H1 (cell line): ENCODE measurements around the gene PROZ. TPM values are rescaled to one million over a fixed set of nuclear protein-coding genes. Genes with fewer than 3 reads are reported as not detected.

ENCODE experiments used
- CTCF ChIA-PET: fragments of 300-600 bp; sonication (Branson Sonifier 250); formaldehyde crosslinking; loops from one replicate; lab custom pipeline; 2021; ENCODE audit not compliant: partially characterized antibody; lab: Charles Lee
- POLR2A ChIA-PET: fragments of 300-600 bp; sonication (Branson Sonifier 250); formaldehyde crosslinking; loops from one replicate; lab custom pipeline; 2021; ENCODE audit warnings: inconsistent platforms; ENCODE audit not compliant: partially characterized antibody; lab: Charles Lee
- DNase-seq, 2 experiments: peaks; one replicate each; pipeline versions ENCODE4 v3.0.0 to v3.0.0-alpha.2; 2010 to 2022; ENCODE audit warnings: low spot score in 2 of 2, low read depth in 1 of 2, mixed read lengths in 1 of 2
- FAIRE-seq: peaks from 2 replicates; lab custom pipeline; 2011; peaks lifted over from hg19 to GRCh38; lab: Jason Lieb, UNC
- H2AFZ ChIP-seq: 2 replicates; pipeline ENCODE4 v1.8.1; 2012; ENCODE audit warnings: low read length, inconsistent platforms
- H2AK5ac ChIP-seq: 2 replicates; pipeline ENCODE4 v1.6.1; 2013; ENCODE audit warnings: low read depth, low read length
- H2BK120ac ChIP-seq: replicated peaks from 2 replicates; pipeline ENCODE3; 2013; ENCODE audit warnings: low read depth, low read length, inconsistent platforms
- H2BK12ac ChIP-seq: 2 replicates; pipeline ENCODE4 v1.6.1; 2013; ENCODE audit warnings: low read depth, low read length
- H2BK15ac ChIP-seq: 2 replicates; pipeline ENCODE4 v1.6.1; 2013; ENCODE audit warnings: low read length
- H2BK20ac ChIP-seq: 2 replicates; pipeline ENCODE4 v1.6.1; 2013; ENCODE audit warnings: low read length
- H2BK5ac ChIP-seq: 2 replicates; pipeline ENCODE4 v1.6.1; 2013; ENCODE audit warnings: low read depth, low read length
- H3K14ac ChIP-seq: 2 replicates; pipeline ENCODE4 v1.6.1; 2013; ENCODE audit warnings: inconsistent platforms; ENCODE audit not compliant: insufficient read length
- H3K18ac ChIP-seq: 2 replicates; pipeline ENCODE4 v1.6.1; 2013; ENCODE audit warnings: low read length; ENCODE audit errors: extremely low read depth
- H3K23ac ChIP-seq: 2 replicates; pipeline ENCODE4 v1.6.1; 2013; ENCODE audit warnings: inconsistent platforms; ENCODE audit not compliant: insufficient read length
- H3K23me2 ChIP-seq: 2 replicates; pipeline ENCODE4 v1.6.1; 2013; ENCODE audit warnings: low read depth, low read length
- H3K27ac ChIP-seq: 2 replicates; pipeline ENCODE4 v1.6.1; 2011; ENCODE audit warnings: low read depth, low read length, inconsistent platforms
- H3K27me3 ChIP-seq, 4 experiments: replicated peaks in 1 of 4; 1 replicate in 1 of 4; 2 replicates in 3 of 4; pipeline versions ENCODE4 v1.6.1 to v1.8.1; 2011 to 2013; ENCODE audit warnings: low read length in 3 of 4, mild to moderate bottlenecking in 3 of 4, inconsistent platforms in 2 of 4, mixed read lengths in 2 of 4, moderate library complexity in 1 of 4; ENCODE audit not compliant: control insufficient read depth in 3 of 4, insufficient read depth in 3 of 4; ENCODE audit errors: extremely low read depth in 1 of 4
- H3K36me3 ChIP-seq, 4 experiments: 2 replicates each; pipeline versions ENCODE4 v1.6.1 to v1.8.1; 2011 to 2013; ENCODE audit warnings: mild to moderate bottlenecking in 4 of 4, low read length in 3 of 4, moderate library complexity in 2 of 4, control low read depth in 1 of 4, inconsistent platforms in 1 of 4; ENCODE audit not compliant: insufficient read depth in 4 of 4, control insufficient read depth in 2 of 4
- H3K4ac ChIP-seq: replicated peaks from 2 replicates; pipeline ENCODE3; 2013; ENCODE audit warnings: low read length, low read depth, mixed read lengths, inconsistent platforms; ENCODE audit not compliant: insufficient read length
- H3K4me1 ChIP-seq, 4 experiments: replicated peaks in 1 of 4; 1 replicate in 1 of 4; 2 replicates in 3 of 4; pipeline versions ENCODE4 v1.6.1 to v1.8.1; 2011 to 2013; ENCODE audit warnings: low read length in 3 of 4, inconsistent platforms in 2 of 4, mixed read lengths in 1 of 4; ENCODE audit not compliant: insufficient read depth in 4 of 4, control insufficient read depth in 3 of 4
- H3K4me2 ChIP-seq, 2 experiments: 2 replicates each; pipeline versions ENCODE4 v1.6.1 to v1.8.1; 2011 to 2013; ENCODE audit warnings: low read depth in 2 of 2, low read length in 2 of 2, control low read depth in 1 of 2, inconsistent platforms in 1 of 2, mild to moderate bottlenecking in 1 of 2; ENCODE audit not compliant: insufficient read depth in 1 of 2
- H3K4me3 ChIP-seq, 4 experiments: fragments of 200-600, 300-600 bp in 1 of 4; sonication (generic), shearing (Covaris generic), sonication (Bioruptor Twin) in 1 of 4; 2 replicates each; pipeline versions ENCODE4 v1.5.1 to v1.8.1; 2011 to 2016; ENCODE audit warnings: low read length in 4 of 4, low read depth in 3 of 4, control low read depth in 2 of 4, inconsistent platforms in 2 of 4, mild to moderate bottlenecking in 2 of 4, mixed read lengths in 1 of 4, moderate library complexity in 1 of 4; ENCODE audit not compliant: insufficient read depth in 2 of 4; ENCODE audit errors: extremely low read depth in 1 of 4
- H3K56ac ChIP-seq: replicated peaks from 2 replicates; pipeline ENCODE3; 2013; ENCODE audit warnings: low read depth, mild to moderate bottlenecking, mixed read lengths, low read length, inconsistent platforms; ENCODE audit not compliant: insufficient read length
- H3K79me1 ChIP-seq: 2 replicates; pipeline ENCODE4 v1.6.1; 2013; ENCODE audit warnings: low read depth, low read length, control low read depth
- H3K79me2 ChIP-seq, 2 experiments: 2 replicates each; pipeline versions ENCODE4 v1.6.1 to v1.8.1; 2012 to 2013; ENCODE audit warnings: low read length in 2 of 2, mild to moderate bottlenecking in 2 of 2, inconsistent platforms in 1 of 2; ENCODE audit not compliant: insufficient read depth in 2 of 2, control insufficient read depth in 1 of 2
- H3K9ac ChIP-seq, 4 experiments: replicated peaks in 1 of 4; 1 replicate in 1 of 4; 2 replicates in 3 of 4; pipeline versions ENCODE4 v1.6.1 to v1.8.1; 2011 to 2013; ENCODE audit warnings: low read depth in 3 of 4, low read length in 3 of 4, control low read depth in 2 of 4, mild to moderate bottlenecking in 2 of 4, moderate library complexity in 2 of 4, inconsistent platforms in 1 of 4; ENCODE audit errors: extremely low read depth in 1 of 4
- H3K9me3 ChIP-seq, 2 experiments: 2 replicates each; pipeline versions ENCODE4 v1.6.1 to v1.8.1; 2012 to 2013; ENCODE audit warnings: mild to moderate bottlenecking in 2 of 2, moderate library complexity in 2 of 2, control low read depth in 1 of 2, inconsistent platforms in 1 of 2, low read depth in 1 of 2, low read length in 1 of 2, mixed read lengths in 1 of 2; ENCODE audit not compliant: insufficient read depth in 2 of 2
- H4K20me1 ChIP-seq, 2 experiments: replicated peaks in 1 of 2; 2 replicates each; pipeline versions ENCODE3 to v1.8.1; 2011 to 2013; ENCODE audit warnings: inconsistent platforms in 2 of 2, low read length in 2 of 2, mild to moderate bottlenecking in 1 of 2; ENCODE audit not compliant: insufficient read depth in 2 of 2, control insufficient read depth in 1 of 2
- H4K5ac ChIP-seq: 2 replicates; pipeline ENCODE4 v1.6.1; 2013; ENCODE audit warnings: low read length, low read depth, mixed read lengths, inconsistent platforms; ENCODE audit not compliant: insufficient read length
- H4K8ac ChIP-seq: 2 replicates; pipeline ENCODE4 v1.8.0; 2013; ENCODE audit warnings: mild to moderate bottlenecking, moderate library complexity, low read length, inconsistent platforms; ENCODE audit not compliant: insufficient read depth; ENCODE audit errors: extremely low read depth
- H4K91ac ChIP-seq: replicated peaks from 2 replicates; pipeline ENCODE3; 2013; ENCODE audit warnings: low read length, mixed read lengths, inconsistent platforms; ENCODE audit not compliant: insufficient read length
- CEBPB ChIP-seq: IDR thresholded peaks from 2 replicates; pipeline ENCODE4 v1.6.1; 2012; ENCODE audit warnings: low read depth, low read length
- KDM1A ChIP-seq: fragments of 200-600, 300-600 bp; sonication (generic); IDR thresholded peaks from 2 replicates; pipeline ENCODE4 v1.7.1; 2016; ENCODE audit warnings: mild to moderate bottlenecking, low read length, borderline replicate concordance
- KDM5A ChIP-seq: fragments of 200-600 bp; IDR thresholded peaks from 2 replicates; pipeline ENCODE4 v1.7.1; 2012; ENCODE audit warnings: mild to moderate bottlenecking, low read length, inconsistent platforms, mixed read lengths
- RAD21 ChIP-seq, 2 experiments: IDR thresholded peaks in 1 of 2; conservative IDR thresholded peaks in 1 of 2; 2 replicates each; pipeline ENCODE4 v1.6.1; 2011; ENCODE audit warnings: low read depth in 2 of 2, low read length in 2 of 2, improper control_type of control experiment in 1 of 2, inconsistent platforms in 1 of 2, mild to moderate bottlenecking in 1 of 2, moderate library complexity in 1 of 2
- WGBS, 2 experiments: shearing (Covaris generic) in 1 of 2; methylation state at CpG; one replicate each; pipeline versions ENCODE4 v1.1.6 to v1.1.7; 2013 to 2015; ENCODE audit warnings: low lambda C conversion rate in 2 of 2, mixed read lengths in 2 of 2, inconsistent platforms in 1 of 2, low coverage in 1 of 2, missing lambda C conversion rate in 1 of 2; ENCODE audit not compliant: insufficient replicate concordance in 2 of 2, insufficient coverage in 1 of 2, insufficient read length in 1 of 2; ENCODE audit errors: extremely low coverage in 1 of 2, missing lambda C conversion rate in 1 of 2; 5-methylcytosine and 5-hydroxymethylcytosine counted together
- polyA plus RNA-seq, 7 experiments: library from polyadenylated mRNA; depleted of rRNA in 3 of 7; stranded (reverse) in 5 of 7; unstranded in 2 of 7; fragments of >200 nt in 5 of 7; fragments of 200-250 nt in 2 of 7; gene quantifications; 1 replicate in 5 of 7; 2 replicates in 1 of 7; 4 replicates in 1 of 7; pipeline versions ENCODE4 v1.2.1 to v1.2.3, GENCODE V29; 2011 to 2013; ENCODE audit warnings: missing spikeins in 2 of 7, mixed read lengths in 2 of 7
- total RNA-seq: library from RNA; stranded (reverse); fragmentation: NEBNext Ultra II Directional; extraction: Animal tissue kit (Norgen Biotek cat#: 25700); gene quantifications from 2 replicates; pipeline ENCODE4 v1.2.1, GENCODE V29; 2021

The PROZ gene
- total and polyA plus RNA-seq, 2 of the 8 experiments (the other 6 are each of a cell fraction or from before 2014, with no cell fraction given), result not detected

GRCh38 chr13:113155982-113156655 lies 2.3 kb upstream of the PROZ start:
- POLR2A ChIA-PET, result interaction anchor here (1.6 kb wide), 1 partner anchor 53 kb away, joined by 7 read pairs; the partner anchor contains the start of genes CUL4A and PCID2
- CTCF ChIA-PET, result interaction anchor here (0.5 to 1.6 kb wide), 6 partner anchors 13 to 187 kb away, joined by 3 read pairs; no protein-coding TSS in a partner anchor

More at GRCh38 chr13:113155982-113156655, 2.3 kb upstream of the PROZ start:
- no peak overlapping the region for H2AK5ac ChIP-seq
- no peaks in the 10 kb centered on the region for H3K79me1 ChIP-seq
- no peaks in the 10 kb centered on the region for H3K9me3 ChIP-seq
- no peaks in the 10 kb centered on the region for H3K36me3 ChIP-seq
- H2BK15ac ChIP-seq, result no peak overlapping the region
- no peaks in the 10 kb centered on the region for H4K20me1 ChIP-seq
- no peak overlapping the region for H3K18ac ChIP-seq
- H3K4ac ChIP-seq, result no peak overlapping the region
- H3K9ac ChIP-seq, result no peak overlapping the region
- no peak overlapping the region for H3K4me3 ChIP-seq
- H3K27ac ChIP-seq, result no peak overlapping the region
- TF ChIP-seq KDM5A (no peak), CEBPB (no peak), KDM1A (no peak), RAD21 (IDR thresholded peaks at IDR 0.05 in 1 of 2, conservative IDR thresholded peaks at IDR 0.05 in 1 of 2; ENCODE audit: low read depth in 2 of 2, low read length in 2 of 2) (no peak)
- no peak overlapping the region for H3K4me2 ChIP-seq
- FAIRE-seq (no peak), DNase-seq (peak in 1 of 2 experiments; percentile 30)
- no peak overlapping the region for H3K56ac ChIP-seq
- H3K79me2 ChIP-seq, result no peaks in the 10 kb centered on the region
- no peak overlapping the region for H4K91ac ChIP-seq
- H4K8ac ChIP-seq, result no peak overlapping the region
- H2BK12ac ChIP-seq, result no peak overlapping the region
- 91% methylated on average over 9 of the region's 9 CpGs; no CpG with 5 or more reads in 1 of the 2 experiments for WGBS, 2 experiments
- no peak overlapping the region for H4K5ac ChIP-seq
- no peak overlapping the region for H2BK120ac ChIP-seq
- H2AFZ ChIP-seq, result no peak overlapping the region
- H3K4me1 ChIP-seq, result peaks cover 0 to 24% (median 12%) of the 10 kb centered on the region in 4 experiments; a peak in 6 of 7 replicates
- H3K27me3 ChIP-seq, result peaks cover 7 to 22% (median 20%) of the 10 kb centered on the region in 4 experiments; a peak in 6 of 7 replicates
- H3K14ac ChIP-seq, result no peak overlapping the region
- H3K23ac ChIP-seq, result no peak overlapping the region
- peaks cover 10% of the 10 kb centered on the region for H3K23me2 ChIP-seq
- no peak overlapping the region for H2BK5ac ChIP-seq
- no peak overlapping the region for H2BK20ac ChIP-seq
